Caco-2 (cell line): Measurements from ENCODE around the gene PM20D1. TPM values are rescaled to one million over a fixed set of nuclear protein-coding genes. Genes with fewer than 3 reads are reported as not detected.

ENCODE experiments used
- BruUV-seq: library from RNA; stranded (reverse); fragments of 400-500 nt; replicated peaks from 2 replicates; lab custom pipeline; 2021; lab: Mats Ljungman, UMichigan
- CTCF ChIA-PET: fragments of 300-600 bp; sonication (Branson Sonifier 250); formaldehyde crosslinking; loops from one replicate; lab custom pipeline; 2022; ENCODE audit warnings: antibody characterized with exemption; lab: Charles Lee
- POLR2A ChIA-PET: fragments of 300-600 bp; sonication (Branson Sonifier 250); formaldehyde crosslinking; loops from one replicate; lab custom pipeline; 2022; ENCODE audit warnings: antibody characterized with exemption; lab: Charles Lee
- DNase-seq, 2 experiments: peaks; one replicate each; pipeline versions ENCODE4 v3.0.0 to v3.0.0-alpha.2; 2020 to 2022
- H3K27me3 ChIP-seq: replicated peaks from 2 replicates; pipeline ENCODE4 v1.6.0; 2011; ENCODE audit warnings: low read length; ENCODE audit not compliant: control insufficient read depth, insufficient read depth
- H3K36me3 ChIP-seq: 2 replicates; pipeline ENCODE4 v1.5.1; 2011; ENCODE audit warnings: low read length; ENCODE audit not compliant: control insufficient read depth, insufficient read depth
- H3K4me1 ChIP-seq: fragments of 250-450 bp; sonication (Bioruptor Pico); 2 replicates; pipeline ENCODE4 v1.5.1; 2020; ENCODE audit warnings: mild to moderate bottlenecking
- H3K4me3 ChIP-seq: 2 replicates; pipeline ENCODE4 v1.5.1; 2011; ENCODE audit warnings: low read depth, mild to moderate bottlenecking, control low read depth, low read length
- H3K9me3 ChIP-seq: fragments of 250-450 bp; sonication (Bioruptor Pico); 2 replicates; pipeline ENCODE4 v1.5.1; 2020; ENCODE audit warnings: mild to moderate bottlenecking, moderate library complexity
- H3K27ac Mint-ChIP-seq: one replicate; pipeline ENCODE4 v1.8.0; 2022; ENCODE audit warnings: mixed read lengths; ENCODE audit not compliant: unreplicated experiment
- H3K27me3 Mint-ChIP-seq: one replicate; pipeline ENCODE4 v1.8.0; 2022; ENCODE audit warnings: mixed read lengths; ENCODE audit not compliant: insufficient read depth, unreplicated experiment
- H3K36me3 Mint-ChIP-seq: one replicate; pipeline ENCODE4 v1.8.0; 2022; ENCODE audit warnings: mild to moderate bottlenecking, mixed read lengths; ENCODE audit not compliant: insufficient read depth, unreplicated experiment
- H3K4me1 Mint-ChIP-seq: one replicate; pipeline ENCODE4 v1.8.0; 2022; ENCODE audit warnings: low read depth, mixed read lengths; ENCODE audit not compliant: unreplicated experiment
- H3K4me3 Mint-ChIP-seq: one replicate; pipeline ENCODE4 v1.8.0; 2022; ENCODE audit warnings: mild to moderate bottlenecking, moderate library complexity, mixed read lengths; ENCODE audit not compliant: unreplicated experiment
- H3K9me3 Mint-ChIP-seq: one replicate; pipeline ENCODE4 v1.8.0; 2022; ENCODE audit warnings: mixed read lengths; ENCODE audit not compliant: unreplicated experiment
- intact Hi-C: fragments of 100-400 bp; cut with micrococcal nuclease; formaldehyde crosslinking; loops from one replicate; pipeline ENCODE4 v1.10.0; 2022; ENCODE audit not compliant: unreplicated experiment
- total RNA-seq: library from RNA; stranded (reverse); gene quantifications from 2 replicates; pipeline ENCODE4 v1.2.3, GENCODE V29; 2022
- TF ChIP-seq, protein P1 (sequence below), 2 experiments: fragments of 200-600 bp in 1 of 2; IDR thresholded peaks; 1 replicate in 1 of 2; 2 replicates in 1 of 2; pipeline versions ENCODE4 v1.5.1 to v1.8.0; 2011 to 2022; ENCODE audit warnings: antibody characterized with exemption in 1 of 2, control low read depth in 1 of 2, inconsistent platforms in 1 of 2, low read depth in 1 of 2, low read length in 1 of 2, mild to moderate bottlenecking in 1 of 2, moderate library complexity in 1 of 2; ENCODE audit not compliant: insufficient read depth in 1 of 2, severe bottlenecking in 1 of 2, unreplicated experiment in 1 of 2

Gene PM20D1
- total RNA-seq, 1 experiment from 2014 or later, result not detected

DNA sequence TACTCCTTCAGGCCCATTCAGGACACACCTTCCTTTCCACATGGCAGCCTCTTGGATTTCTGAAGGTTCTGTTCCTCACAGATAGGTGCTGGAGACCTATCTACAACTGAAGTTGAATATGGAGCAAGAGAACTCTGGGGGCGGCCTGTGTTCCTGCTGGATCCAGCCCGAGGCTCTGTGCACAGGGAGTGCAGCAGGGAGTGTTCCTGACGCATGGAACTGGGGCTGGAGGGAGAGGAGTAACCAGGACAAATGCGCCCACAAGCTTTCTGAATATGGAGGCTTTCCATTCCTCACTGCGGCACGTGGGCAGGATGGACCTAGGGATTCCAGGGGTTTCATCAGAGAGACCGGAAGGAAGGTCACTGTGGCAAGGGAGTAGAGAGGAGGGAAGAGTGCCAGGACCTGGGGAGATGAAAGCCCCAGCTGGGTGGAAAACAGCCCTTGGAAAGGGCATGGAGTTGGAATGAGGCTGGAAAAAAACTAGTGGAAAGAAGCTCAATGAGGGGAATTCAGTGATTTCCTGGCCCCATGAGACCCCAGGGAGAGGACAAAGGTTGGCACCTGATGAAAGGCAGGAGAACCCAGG lies 12.5 kb downstream of the PM20D1 start:
- DNase-seq, result no peak
- H3K27me3 Mint-ChIP-seq, result peaks cover 9% of the 10 kb centered on the region
- H3K27me3 ChIP-seq, result no peaks in the 10 kb centered on the region
- intact Hi-C loops, result no loop called here
- H3K36me3 ChIP-seq, result no peaks in the 10 kb centered on the region
- no TSS peak for BruUV-seq
- CTCF ChIA-PET, result no interaction called here
- POLR2A ChIA-PET, result no interaction called here
- no peaks in the 10 kb centered on the region for H3K9me3 Mint-ChIP-seq
- H3K4me1 ChIP-seq, result no peaks in the 10 kb centered on the region
- TF ChIP-seq, protein P1, sequence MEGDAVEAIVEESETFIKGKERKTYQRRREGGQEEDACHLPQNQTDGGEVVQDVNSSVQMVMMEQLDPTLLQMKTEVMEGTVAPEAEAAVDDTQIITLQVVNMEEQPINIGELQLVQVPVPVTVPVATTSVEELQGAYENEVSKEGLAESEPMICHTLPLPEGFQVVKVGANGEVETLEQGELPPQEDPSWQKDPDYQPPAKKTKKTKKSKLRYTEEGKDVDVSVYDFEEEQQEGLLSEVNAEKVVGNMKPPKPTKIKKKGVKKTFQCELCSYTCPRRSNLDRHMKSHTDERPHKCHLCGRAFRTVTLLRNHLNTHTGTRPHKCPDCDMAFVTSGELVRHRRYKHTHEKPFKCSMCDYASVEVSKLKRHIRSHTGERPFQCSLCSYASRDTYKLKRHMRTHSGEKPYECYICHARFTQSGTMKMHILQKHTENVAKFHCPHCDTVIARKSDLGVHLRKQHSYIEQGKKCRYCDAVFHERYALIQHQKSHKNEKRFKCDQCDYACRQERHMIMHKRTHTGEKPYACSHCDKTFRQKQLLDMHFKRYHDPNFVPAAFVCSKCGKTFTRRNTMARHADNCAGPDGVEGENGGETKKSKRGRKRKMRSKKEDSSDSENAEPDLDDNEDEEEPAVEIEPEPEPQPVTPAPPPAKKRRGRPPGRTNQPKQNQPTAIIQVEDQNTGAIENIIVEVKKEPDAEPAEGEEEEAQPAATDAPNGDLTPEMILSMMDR (IDR thresholded peaks at IDR 0.05; ENCODE audit: insufficient read depth in 1 of 2, low read depth in 1 of 2, low read length in 1 of 2, severe bottlenecking in 1 of 2, unreplicated experiment in 1 of 2), result no peak
- no peak overlapping the region for H3K4me3 ChIP-seq
- H3K27ac Mint-ChIP-seq, result no peak overlapping the region
- H3K4me3 Mint-ChIP-seq, result no peak overlapping the region
- H3K36me3 Mint-ChIP-seq, result no peaks in the 10 kb centered on the region
- H3K9me3 ChIP-seq, result no peaks in the 10 kb centered on the region
- H3K4me1 Mint-ChIP-seq, result no peaks in the 10 kb centered on the region

DNA sequence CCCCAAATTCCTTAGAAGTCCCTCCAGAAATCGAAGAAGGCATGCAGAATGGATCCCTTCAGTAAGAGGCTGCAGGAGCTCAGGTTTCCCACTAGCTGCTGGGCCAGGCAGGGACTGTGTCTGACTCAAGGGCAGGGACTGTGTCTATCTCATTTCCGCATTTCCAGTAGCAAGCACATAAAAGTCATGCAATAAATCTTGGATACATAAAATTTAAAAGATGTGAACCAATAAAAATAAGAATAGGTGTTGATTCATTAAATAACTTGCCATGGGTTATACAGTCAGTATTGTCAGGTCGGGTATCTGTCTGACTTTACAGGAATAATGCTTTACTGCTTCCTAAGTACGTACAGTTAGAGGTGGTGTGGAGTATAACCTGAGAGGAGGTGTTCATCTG lies 15.2 kb downstream of the PM20D1 start:
- no TSS peak for BruUV-seq
- no peak for DNase-seq
- H3K9me3 Mint-ChIP-seq, result no peaks in the 10 kb centered on the region
- no peaks in the 10 kb centered on the region for H3K4me1 Mint-ChIP-seq
- intact Hi-C loops, result no loop called here
- H3K36me3 Mint-ChIP-seq, result no peaks in the 10 kb centered on the region
- H3K4me1 ChIP-seq, result no peaks in the 10 kb centered on the region
- H3K27me3 Mint-ChIP-seq, result peaks cover 9% of the 10 kb centered on the region
- ChIA-PET CTCF (no interaction called here), POLR2A (no interaction called here)
- H3K4me3 ChIP-seq, result no peak overlapping the region
- no peak overlapping the region for H3K27ac Mint-ChIP-seq
- no peaks in the 10 kb centered on the region for H3K9me3 ChIP-seq
- H3K4me3 Mint-ChIP-seq, result no peak overlapping the region
- no peaks in the 10 kb centered on the region for H3K27me3 ChIP-seq
- H3K36me3 ChIP-seq, result no peaks in the 10 kb centered on the region
- TF ChIP-seq, protein P1 (IDR thresholded peaks at IDR 0.05; ENCODE audit: insufficient read depth in 1 of 2, low read depth in 1 of 2, low read length in 1 of 2, severe bottlenecking in 1 of 2, unreplicated experiment in 1 of 2), result no peak

DNA sequence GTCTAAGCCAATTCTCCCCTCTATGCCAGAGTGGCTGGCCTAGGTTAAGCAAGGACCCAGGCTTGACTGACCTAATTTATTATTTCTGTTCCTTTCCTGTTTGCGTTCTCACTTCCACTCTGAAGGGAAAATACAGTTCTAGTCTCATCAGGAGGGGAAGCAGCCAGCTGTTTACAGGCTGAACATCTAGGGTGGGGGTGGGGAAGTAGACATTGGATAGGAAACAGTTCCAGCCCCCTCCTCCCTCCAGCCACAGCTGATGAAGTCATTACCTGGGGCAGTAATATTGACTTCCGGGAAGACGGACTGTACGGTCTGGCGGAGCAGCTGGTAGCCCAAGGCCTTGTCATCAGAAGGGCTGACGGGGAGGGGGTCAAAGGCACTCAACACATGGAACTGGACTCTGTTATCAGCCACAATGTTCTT lies 17.6 kb downstream of the PM20D1 start:
- H3K27me3 ChIP-seq, result no peaks in the 10 kb centered on the region; the same call in 1 of the 2 replicates
- no peak for DNase-seq
- BruUV-seq, result no TSS peak
- no peaks in the 10 kb centered on the region for H3K9me3 ChIP-seq
- H3K36me3 ChIP-seq, result no peaks in the 10 kb centered on the region
- H3K9me3 Mint-ChIP-seq, result no peaks in the 10 kb centered on the region
- CTCF ChIA-PET, result interaction anchor here (0.6 kb wide), 1 partner anchor 623 kb away, joined by 5 read pairs; no protein-coding TSS in a partner anchor
- H3K4me3 ChIP-seq, result no peak overlapping the region
- TF ChIP-seq, protein P1 (IDR thresholded peaks at IDR 0.05; ENCODE audit: insufficient read depth in 1 of 2, low read depth in 1 of 2, low read length in 1 of 2, severe bottlenecking in 1 of 2, unreplicated experiment in 1 of 2), result no peak
- intact Hi-C loops, result no loop called here
- H3K4me3 Mint-ChIP-seq, result no peak overlapping the region
- peaks cover 14% of the 10 kb centered on the region for H3K27me3 Mint-ChIP-seq
- POLR2A ChIA-PET, result no interaction called here
- H3K27ac Mint-ChIP-seq, result no peak overlapping the region
- H3K4me1 ChIP-seq, result no peaks in the 10 kb centered on the region
- no peaks in the 10 kb centered on the region for H3K4me1 Mint-ChIP-seq
- H3K36me3 Mint-ChIP-seq, result no peaks in the 10 kb centered on the region
